GM18507 (cell line): ENCODE results near the gene ANTXR2.

Experiments
- DNase-seq: peaks from one replicate; pipeline ENCODE4 v3.0.0; 2011; ENCODE audit warnings: low read depth; ENCODE audit not compliant: insufficient read length; ENCODE audit errors: extremely low spot score
- FAIRE-seq: peaks from 2 replicates; lab custom pipeline; 2011; peaks lifted over from hg19 to GRCh38; lab: Jason Lieb, UNC

Gene ANTXR2

GRCh38 chr4:80071604-80072227 is 1.3 kb downstream of the ANTXR2 start:
- FAIRE-seq (peak; percentile 70), DNase-seq (no peak)

GRCh38 chr4:80070880-80071603 is 2.0 kb downstream of the ANTXR2 start:
- DNase-seq = no peak
- FAIRE-seq = peak; percentile 61

DNA sequence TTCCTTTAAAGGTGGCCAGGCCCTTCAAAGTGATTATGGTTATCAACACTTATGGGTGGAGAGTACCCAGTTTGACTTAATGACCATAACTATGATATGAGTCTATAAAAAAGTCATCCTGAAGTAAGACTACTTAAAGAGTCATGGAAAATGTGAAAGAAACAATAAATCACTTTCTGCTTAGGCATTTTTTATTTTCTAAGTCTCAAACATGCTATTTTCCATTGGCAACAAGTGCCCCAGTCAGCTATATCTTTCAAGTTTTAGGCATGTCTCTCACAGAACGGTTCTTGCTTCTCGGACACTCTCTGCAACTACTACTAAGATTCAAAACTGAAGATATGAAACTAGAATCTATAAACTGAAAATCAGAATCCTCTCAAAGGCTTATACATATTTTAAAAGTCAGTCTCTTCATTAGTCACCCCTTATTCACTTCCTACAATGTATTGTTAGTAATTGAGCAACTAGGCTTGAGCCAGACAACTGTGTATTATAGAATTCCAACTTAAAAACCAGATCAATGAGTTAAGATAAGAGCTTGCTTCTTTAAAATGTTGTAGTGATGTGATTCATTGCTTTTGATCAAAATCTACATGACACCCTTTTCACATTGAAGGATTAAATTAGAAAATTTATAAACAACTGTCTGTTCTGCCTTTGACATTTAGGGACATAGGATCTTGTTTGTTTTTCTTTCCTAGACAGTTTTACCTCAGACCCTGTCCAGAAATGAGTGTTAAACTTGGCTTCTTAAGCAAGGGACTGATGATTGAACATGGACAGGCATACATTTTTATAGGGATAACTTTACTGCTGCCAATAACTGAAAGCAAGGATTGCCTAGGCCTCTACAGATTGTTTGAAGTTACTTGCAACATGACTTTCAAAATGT is 2.9 kb downstream of the ANTXR2 start:
- DNase-seq = no peak
- peak; percentile 29 for FAIRE-seq

DNA sequence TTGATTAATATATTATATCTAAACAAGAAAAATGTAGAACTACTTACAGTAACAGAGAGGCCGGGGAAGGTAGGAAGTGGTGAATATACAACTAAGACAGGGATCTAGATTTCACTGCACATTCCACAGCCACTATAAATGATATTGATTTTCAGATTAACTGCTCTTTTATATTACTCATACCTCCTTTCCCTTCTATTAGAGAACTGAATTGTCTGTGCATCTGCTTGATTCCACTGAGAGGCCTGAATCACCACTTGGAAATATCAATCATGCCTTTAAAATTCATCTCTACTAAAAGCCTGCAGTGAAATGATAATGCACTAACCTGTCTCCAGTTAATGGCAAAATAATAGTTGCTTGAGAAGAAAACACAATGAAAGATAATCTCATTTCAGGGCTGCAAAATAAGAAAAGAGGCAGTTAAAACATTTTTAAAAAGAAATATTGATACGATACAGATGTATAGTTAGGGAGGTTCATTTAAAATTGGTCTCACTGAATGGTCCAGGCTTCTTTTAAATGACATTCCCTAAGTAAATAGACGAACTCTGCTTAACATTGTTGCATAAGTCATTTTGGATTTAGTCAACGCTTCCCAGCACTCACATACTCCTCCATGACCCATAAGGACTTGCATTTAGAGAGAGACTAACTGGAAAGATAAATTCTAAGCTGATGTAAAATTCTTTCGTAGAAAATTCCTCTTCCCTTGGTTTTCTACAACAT is 3.8 kb downstream of the ANTXR2 start:
- no peak for DNase-seq
- no peak for FAIRE-seq

DNA sequence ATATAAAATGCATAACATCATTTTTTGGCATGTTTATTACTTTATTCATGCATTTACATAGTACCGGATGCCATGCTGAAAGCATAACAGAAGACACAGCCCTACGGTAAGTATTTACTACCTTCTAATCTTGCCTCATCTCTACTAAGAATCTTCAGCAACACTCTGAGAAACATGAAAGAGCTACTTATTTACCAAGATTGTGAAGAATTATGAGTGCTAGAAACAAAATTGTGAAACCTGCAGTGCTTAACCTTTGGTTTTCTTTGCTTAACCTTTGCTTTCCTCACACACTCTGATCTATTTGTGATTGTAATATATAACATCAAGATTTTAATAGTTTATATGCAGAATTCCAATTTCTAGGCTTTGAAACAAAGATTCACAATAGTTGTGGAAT is 7.4 kb downstream of the ANTXR2 start:
- no peak for DNase-seq
- no peak for FAIRE-seq

- DNase-seq = no peak
- no peak for FAIRE-seq
Observed at GRCh38 chr4:80062527-80062926, 10.5 kb downstream of the ANTXR2 start.

GRCh38 chr4:80060804-80061203 is 12.2 kb downstream of the ANTXR2 start:
- no peak for DNase-seq
- FAIRE-seq = no peak

- DNase-seq (peak; percentile 32), FAIRE-seq (peak; percentile 99)
Observed at GRCh38 chr4:80058740-80059139, 14.3 kb downstream of the ANTXR2 start.

DNA sequence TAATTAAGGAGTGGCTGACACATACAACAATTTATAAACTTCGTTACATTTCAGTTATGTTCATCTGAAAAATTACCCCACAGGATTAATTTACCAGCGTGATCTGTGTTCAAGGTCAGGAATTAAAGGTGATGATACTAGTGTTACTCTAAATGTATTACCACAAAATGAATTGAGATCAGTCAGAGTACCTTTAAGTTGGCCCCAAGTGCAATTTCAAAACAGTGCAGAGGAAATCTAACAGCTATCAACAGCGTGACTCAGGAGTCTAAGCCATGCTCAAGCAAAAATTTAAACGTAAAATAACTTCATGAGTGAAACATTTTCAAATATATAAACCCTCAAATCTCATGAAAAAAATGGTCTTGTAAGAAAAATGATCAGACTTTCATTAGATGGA is 18.7 kb downstream of the ANTXR2 start:
- DNase-seq (no peak), FAIRE-seq (no peak)

DNA sequence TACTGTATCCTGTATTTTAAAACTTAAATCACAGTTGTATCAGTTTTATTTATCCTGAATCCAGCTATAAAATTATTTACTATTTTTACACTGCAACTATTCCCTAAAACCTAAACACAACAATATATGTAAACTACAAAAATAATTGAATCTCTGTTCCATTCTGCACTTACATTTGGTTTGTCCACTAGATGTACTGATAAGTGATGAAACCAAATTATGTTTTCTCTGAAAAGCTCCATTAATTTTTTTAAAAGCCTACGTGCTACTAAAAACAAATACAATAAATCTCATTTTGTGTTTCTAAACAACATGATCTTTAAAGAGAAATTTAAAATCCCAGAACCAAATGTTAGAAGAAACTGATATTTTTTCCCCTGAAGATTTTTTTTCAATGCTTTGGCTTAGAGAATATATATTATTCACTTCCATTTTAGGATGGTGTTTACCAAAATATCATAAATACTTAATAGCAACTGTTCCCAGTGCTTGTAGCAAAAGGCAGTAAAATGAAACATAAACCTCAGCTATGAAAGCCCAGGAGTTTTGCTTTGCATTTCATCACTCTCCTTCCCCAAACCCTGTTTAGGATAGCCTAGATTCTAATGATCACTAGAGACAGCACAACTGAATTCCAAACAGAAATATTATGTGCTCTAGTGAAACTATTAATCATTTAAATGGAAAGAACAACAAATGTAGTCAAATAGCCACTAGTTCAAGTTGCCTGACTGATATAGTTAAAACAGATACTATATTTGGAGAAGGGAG is 19.7 kb downstream of the ANTXR2 start:
- no peak for DNase-seq

GRCh38 chr4:80049813-80050534 is 23.1 kb downstream of the ANTXR2 start:
- DNase-seq = no peak
- FAIRE-seq = peak; percentile 18

More for the DNA sequence above, 19.7 kb downstream of the ANTXR2 start:
- no peak for FAIRE-seq

DNA sequence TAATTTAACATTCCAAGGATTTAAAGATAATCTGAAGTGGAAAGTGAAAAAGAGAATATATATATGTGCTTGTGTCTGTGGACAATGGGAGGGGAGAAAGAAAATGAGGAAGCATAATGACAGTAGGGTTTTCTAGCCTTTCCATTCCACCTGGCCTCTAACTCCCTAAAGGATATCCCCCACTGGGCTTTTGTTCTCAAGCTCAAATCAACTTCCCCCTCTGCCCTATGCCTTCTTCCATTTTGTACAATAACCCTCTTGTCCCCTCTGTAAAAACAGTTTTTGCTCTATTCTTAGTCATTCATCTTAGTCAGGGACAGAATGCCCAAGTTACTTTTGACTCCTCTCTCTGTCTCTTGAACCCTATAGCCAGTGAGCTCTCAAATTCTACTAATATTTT is 23.6 kb downstream of the ANTXR2 start:
- no peak for DNase-seq
- FAIRE-seq = no peak

DNA sequence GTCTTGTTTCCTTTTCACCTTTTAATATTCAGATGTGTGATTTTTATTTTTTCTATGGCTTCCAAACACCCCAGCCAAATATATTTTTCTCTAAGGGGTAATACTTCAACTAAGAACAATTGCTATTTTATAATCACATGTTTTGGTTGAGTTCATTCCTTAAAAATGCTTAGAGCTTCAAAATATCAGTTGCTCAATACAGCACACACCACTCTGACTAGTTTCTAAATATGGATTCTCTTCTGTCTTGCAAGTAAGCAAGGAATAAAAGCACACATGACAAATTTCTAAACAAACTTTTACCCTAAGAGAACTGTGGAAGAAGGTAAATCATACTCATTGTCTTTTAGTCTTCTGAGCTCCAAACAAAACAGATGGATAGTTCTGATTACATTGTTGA is 27.2 kb downstream of the ANTXR2 start:
- FAIRE-seq (peak; percentile 18), DNase-seq (no peak)

GRCh38 chr4:80043541-80043940 is 29.5 kb downstream of the ANTXR2 start:
- DNase-seq = no peak
- no peak for FAIRE-seq

- DNase-seq = no peak
- FAIRE-seq = no peak
Observed at GRCh38 chr4:80042821-80043220, 30.2 kb downstream of the ANTXR2 start.

DNA sequence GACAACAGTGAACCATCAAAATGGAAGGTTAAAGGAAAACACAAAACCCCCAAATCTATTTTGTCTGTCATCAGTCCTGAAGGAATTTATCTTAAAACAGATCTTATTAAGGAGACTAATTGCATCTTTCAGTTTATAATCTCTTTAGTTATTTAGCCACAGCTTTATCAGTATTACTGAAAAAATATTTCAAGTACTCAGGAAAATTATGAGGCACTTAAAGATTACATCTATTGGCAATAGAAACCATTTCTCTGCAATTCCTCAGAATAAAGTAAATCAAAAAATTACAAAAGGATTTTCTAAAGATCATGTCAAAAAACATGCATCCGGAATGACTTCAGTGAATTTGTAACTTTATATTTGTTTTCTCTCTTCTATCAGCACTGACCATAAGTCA is 35.2 kb downstream of the ANTXR2 start:
- FAIRE-seq (no peak), DNase-seq (no peak)

- FAIRE-seq (peak; percentile 18), DNase-seq (no peak)
Observed at GRCh38 chr4:80036949-80037685, 35.9 kb downstream of the ANTXR2 start.

DNA sequence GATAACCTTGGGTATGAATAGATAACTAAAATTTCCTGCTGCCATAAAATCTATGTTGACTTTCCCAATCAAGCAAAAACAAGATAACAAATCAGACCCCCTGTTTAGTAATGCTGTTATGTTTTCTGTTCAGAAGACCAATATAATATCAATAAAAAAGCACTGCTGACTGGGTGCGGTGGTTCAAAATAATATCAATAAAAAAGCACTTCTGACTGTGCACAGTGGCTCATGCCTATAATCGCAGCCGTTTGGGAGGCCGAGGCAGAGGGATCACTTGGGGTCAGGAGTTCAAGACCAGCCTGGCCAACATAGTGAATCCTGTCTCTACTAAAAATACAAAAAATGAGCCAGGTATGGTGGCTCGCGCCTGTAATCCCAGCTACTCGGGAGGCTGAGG is 36.7 kb downstream of the ANTXR2 start:
- DNase-seq = no peak
- no peak for FAIRE-seq
